Hepatocyte (in vitro differentiated cells): Measurements from ENCODE around the gene CD7. TPM values are rescaled to one million over a fixed set of nuclear protein-coding genes. Genes with fewer than 3 reads are reported as not detected.
A peak's percentile ranks its signal among the peaks of the same experiment; 100 is the strongest.

Experiments used
- DNase-seq: peaks from one replicate; pipeline ENCODE4 v3.0.0-alpha.2; 2016; ENCODE audit warnings: low spot score
- H2AFZ ChIP-seq: fragments of 200-600 bp; sonication (generic); 2 replicates; pipeline ENCODE4 v1.6.0; 2016; ENCODE audit warnings: antibody characterized with exemption, mild to moderate bottlenecking
- H3K27ac ChIP-seq: fragments of 200-600 bp; sonication (generic); 2 replicates; pipeline ENCODE4 v1.5.1; 2016; ENCODE audit warnings: mild to moderate bottlenecking
- H3K27me3 ChIP-seq: fragments of 200-600 bp; sonication (generic); 2 replicates; pipeline ENCODE4 v1.6.1; 2016
- H3K36me3 ChIP-seq: fragments of 200-600 bp; sonication (generic); replicated peaks from 2 replicates; pipeline ENCODE4 v1.5.1; 2016; ENCODE audit warnings: low read depth; ENCODE audit not compliant: insufficient read depth
- H3K4me1 ChIP-seq: fragments of 200-600 bp; sonication (generic); 2 replicates; pipeline ENCODE4 v1.5.1; 2016; ENCODE audit warnings: mild to moderate bottlenecking, moderate library complexity; ENCODE audit not compliant: insufficient read depth
- H3K4me2 ChIP-seq: fragments of 200-600 bp; sonication (generic); 2 replicates; pipeline ENCODE4 v1.6.0; 2016
- H3K4me3 ChIP-seq: fragments of 200-600 bp; sonication (generic); 2 replicates; pipeline ENCODE4 v1.5.1; 2016; ENCODE audit warnings: mild to moderate bottlenecking
- H3K79me2 ChIP-seq: fragments of 200-600 bp; sonication (generic); 2 replicates; pipeline ENCODE4 v1.6.0; 2017; ENCODE audit warnings: mild to moderate bottlenecking
- H3K9me2 ChIP-seq: fragments of 200-600 bp; sonication (generic); replicated peaks from 2 replicates; pipeline ENCODE4 v1.6.0; 2017; ENCODE audit warnings: mild to moderate bottlenecking; ENCODE audit not compliant: insufficient read depth
- H3K9me3 ChIP-seq: fragments of 200-600 bp; sonication (generic); 2 replicates; pipeline ENCODE4 v1.5.1; 2016; ENCODE audit warnings: low read depth, mild to moderate bottlenecking
- H4K20me1 ChIP-seq: fragments of 200-600 bp; sonication (generic); 2 replicates; pipeline ENCODE4 v1.6.0; 2016; ENCODE audit warnings: mild to moderate bottlenecking; ENCODE audit not compliant: insufficient read depth, poor library complexity, severe bottlenecking
- CTCF ChIP-seq: fragments of 200-600 bp; sonication (generic); IDR thresholded peaks from 2 replicates; pipeline ENCODE4 v1.5.1; 2016; ENCODE audit warnings: antibody characterized with exemption, mild to moderate bottlenecking; ENCODE audit not compliant: poor library complexity
- EZH2 ChIP-seq: fragments of 200-600 bp; sonication (generic); IDR thresholded peaks from 2 replicates; pipeline ENCODE4 v1.6.1; 2016; ENCODE audit warnings: antibody characterized with exemption, mild to moderate bottlenecking, borderline replicate concordance
- EZH2phosphoT487 ChIP-seq: fragments of 200-600 bp; sonication (generic); IDR thresholded peaks from one replicate; pipeline ENCODE4 v1.6.1; 2018; ENCODE audit warnings: antibody characterized with exemption, mild to moderate bottlenecking, low read depth, moderate library complexity; ENCODE audit not compliant: unreplicated experiment, severe bottlenecking
- WGBS: methylation state at CpG from one replicate; pipeline ENCODE4 v1.1.6; 2016; ENCODE audit warnings: low lambda C conversion rate; ENCODE audit errors: missing lambda C conversion rate; 5-methylcytosine and 5-hydroxymethylcytosine counted together
- polyA plus RNA-seq: library from polyadenylated mRNA; unstranded; fragments of >200 nt; fragmentation: Nextera tagmentation; extraction: Ambion mirVana; gene quantifications from 2 replicates; pipeline ENCODE4 v1.2.1, GENCODE V29; 2016
- total RNA-seq: library from RNA; depleted of rRNA; stranded (reverse); fragments of >200 nt; gene quantifications from 2 replicates; pipeline ENCODE4 v1.2.3, GENCODE V29; 2014

The CD7 gene
- total and polyA plus RNA-seq, 2 experiments from 2014 or later: 1.8 to 7.0 TPM

- no peak overlapping the region for H3K4me3 ChIP-seq
- peak overlapping the region; percentile 92 for H3K27ac ChIP-seq
- no peaks in the 10 kb centered on the region for H3K36me3 ChIP-seq
- H3K9me2 ChIP-seq: no peaks in the 10 kb centered on the region
- WGBS: 94% methylated on average over 25 of the region's 27 CpGs
- no peak overlapping the region for H2AFZ ChIP-seq
- no peaks in the 10 kb centered on the region for H3K9me3 ChIP-seq
- peak overlapping the region; percentile 68 for H3K4me2 ChIP-seq
- TF ChIP-seq EZH2 (no peak), EZH2phosphoT487 (no peak), CTCF (no peak)
- no peaks in the 10 kb centered on the region for H4K20me1 ChIP-seq
- H3K4me1 ChIP-seq: peaks cover 61% of the 10 kb centered on the region
- no peak for DNase-seq
- no peaks in the 10 kb centered on the region for H3K27me3 ChIP-seq
- H3K79me2 ChIP-seq: no peaks in the 10 kb centered on the region
Measured at GRCh38 chr17:82298538-82299421, 18.6 kb downstream of the CD7 start.

- 40% methylated on average over 27 of the region's 36 CpGs for WGBS
- no peak for TF ChIP-seq CTCF
- TF ChIP-seq EZH2: no peak
- TF ChIP-seq EZH2phosphoT487: no peak
- H3K9me3 ChIP-seq: no peaks in the 10 kb centered on the region
- H3K36me3 ChIP-seq: no peaks in the 10 kb centered on the region
- peaks cover 58% of the 10 kb centered on the region for H3K4me1 ChIP-seq
- H2AFZ ChIP-seq: peak overlapping the region; percentile 8
- peak; percentile 78 for DNase-seq
- no peaks in the 10 kb centered on the region for H3K9me2 ChIP-seq
- H3K4me3 ChIP-seq: no peak overlapping the region
- H4K20me1 ChIP-seq: no peaks in the 10 kb centered on the region
- H3K27ac ChIP-seq: peak overlapping the region; percentile 92
- no peaks in the 10 kb centered on the region for H3K27me3 ChIP-seq
- peak overlapping the region; percentile 68 for H3K4me2 ChIP-seq
- H3K79me2 ChIP-seq: no peaks in the 10 kb centered on the region
Measured at GRCh38 chr17:82297714-82298537, 19.5 kb downstream of the CD7 start.

GRCh38 chr17:82297280-82297713 lies 20.1 kb downstream of the CD7 start:
- Histone ChIP-seq H3K79me2 (no peaks in the 10 kb centered on the region), H4K20me1 (no peaks in the 10 kb centered on the region), H3K4me3 (no peak overlapping the region), H3K27ac (peak overlapping the region; percentile 92), H3K4me2 (peak overlapping the region; percentile 68), H3K9me3 (no peaks in the 10 kb centered on the region), H3K4me1 (peaks cover 58% of the 10 kb centered on the region), H2AFZ (peak overlapping the region; percentile 8), H3K36me3 (no peaks in the 10 kb centered on the region), H3K9me2 (no peaks in the 10 kb centered on the region), H3K27me3 (no peaks in the 10 kb centered on the region)
- whole genome bisulfite sequencing: 85% methylated on average over 16 of the region's 19 CpGs
- TF ChIP-seq CTCF (no peak), EZH2 (no peak), EZH2phosphoT487 (no peak)
- peak; percentile 64 for DNase-seq
